Measurements from ENCODE around the gene DNMT3A.

- TF ChIP-seq POLR2A (IDR thresholded peaks at IDR 0.05; ENCODE audit: low read depth), result no peak
- no peak for TF ChIP-seq CTCF (IDR thresholded peaks at IDR 0.05)
- no peak for TF ChIP-seq POLR2AphosphoS5 (IDR thresholded peaks at IDR 0.05)
Observed at GRCh38 chr2:25215232-25215631, 126.5 kb downstream of the DNMT3A start.
